ENCODE results near the gene HHAT.

DNA sequence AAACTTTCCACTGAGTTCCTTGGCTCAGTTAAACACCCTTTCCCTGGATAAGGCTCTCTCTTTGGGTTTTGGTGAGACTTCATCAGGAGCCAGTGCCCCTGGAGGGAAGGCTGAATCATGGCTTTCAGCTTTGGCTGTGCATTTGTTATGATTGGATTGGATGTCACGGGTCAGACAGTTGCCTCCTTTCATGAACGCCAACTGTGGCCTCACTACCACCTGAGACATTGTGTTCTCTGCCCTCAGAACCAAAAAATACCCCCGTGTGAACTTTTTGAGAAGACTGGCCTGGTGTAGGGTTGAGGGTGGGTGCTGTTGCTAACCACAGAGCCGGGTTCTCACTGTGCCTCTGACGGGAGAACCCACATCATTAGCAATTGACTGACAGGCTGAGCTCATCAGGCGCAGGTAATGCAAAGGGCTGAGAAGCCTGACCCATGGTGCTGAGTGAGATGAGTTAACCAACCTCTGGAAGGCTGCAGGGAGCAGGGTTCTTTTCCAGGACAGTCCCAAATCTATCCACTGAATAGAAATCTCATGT, 65.6 kb downstream of the HHAT start:
- TF ChIP-seq, protein P1, sequence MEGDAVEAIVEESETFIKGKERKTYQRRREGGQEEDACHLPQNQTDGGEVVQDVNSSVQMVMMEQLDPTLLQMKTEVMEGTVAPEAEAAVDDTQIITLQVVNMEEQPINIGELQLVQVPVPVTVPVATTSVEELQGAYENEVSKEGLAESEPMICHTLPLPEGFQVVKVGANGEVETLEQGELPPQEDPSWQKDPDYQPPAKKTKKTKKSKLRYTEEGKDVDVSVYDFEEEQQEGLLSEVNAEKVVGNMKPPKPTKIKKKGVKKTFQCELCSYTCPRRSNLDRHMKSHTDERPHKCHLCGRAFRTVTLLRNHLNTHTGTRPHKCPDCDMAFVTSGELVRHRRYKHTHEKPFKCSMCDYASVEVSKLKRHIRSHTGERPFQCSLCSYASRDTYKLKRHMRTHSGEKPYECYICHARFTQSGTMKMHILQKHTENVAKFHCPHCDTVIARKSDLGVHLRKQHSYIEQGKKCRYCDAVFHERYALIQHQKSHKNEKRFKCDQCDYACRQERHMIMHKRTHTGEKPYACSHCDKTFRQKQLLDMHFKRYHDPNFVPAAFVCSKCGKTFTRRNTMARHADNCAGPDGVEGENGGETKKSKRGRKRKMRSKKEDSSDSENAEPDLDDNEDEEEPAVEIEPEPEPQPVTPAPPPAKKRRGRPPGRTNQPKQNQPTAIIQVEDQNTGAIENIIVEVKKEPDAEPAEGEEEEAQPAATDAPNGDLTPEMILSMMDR (conservative IDR thresholded peaks at IDR 0.05; ENCODE audit: low read length) = no peak
- no peak for TF ChIP-seq EZH2phosphoT487 (IDR thresholded peaks at IDR 0.05; ENCODE audit: borderline replicate concordance, low read depth, low read length)
